Breast epithelium (tissue), 4 donors: ENCODE results near the gene OR52N2. TPM values are rescaled to one million over a fixed set of nuclear protein-coding genes. Genes with fewer than 3 reads are reported as not detected.

Experiments used
- DNase-seq, 2 donors: peaks; one replicate each; pipeline ENCODE4 v3.0.0-alpha.2; 2019; ENCODE audit warnings: low spot score in 2 of 2
- H3K27ac ChIP-seq, 2 donors: fragments of 200-600 bp; sonication (generic) in 1 of 2; one replicate each; pipeline ENCODE4 v1.5.1; 2016 to 2019; ENCODE audit warnings: mild to moderate bottlenecking in 1 of 2
- H3K27me3 ChIP-seq, 2 donors: fragments of 200-600 bp; sonication (generic) in 1 of 2; one replicate each; pipeline versions ENCODE4 v1.5.1 to v1.6.0; 2017 to 2019; ENCODE audit warnings: control low read depth in 1 of 2, mild to moderate bottlenecking in 1 of 2
- H3K36me3 ChIP-seq: fragments of 200-600 bp; one replicate; pipeline ENCODE4 v1.5.1; 2019
- H3K4me1 ChIP-seq, 2 donors: fragments of 200-600 bp; sonication (generic); one replicate each; pipeline ENCODE4 v1.5.1; 2016 to 2019; ENCODE audit warnings: control low read depth in 1 of 2
- H3K4me3 ChIP-seq, 3 donors: fragments of 200-600 bp; sonication (generic); 1 replicate in 2 of 3; 2 replicates in 1 of 3; pipeline ENCODE4 v1.5.1; 2016 to 2019; ENCODE audit warnings: mild to moderate bottlenecking in 3 of 3, moderate library complexity in 2 of 3
- H3K9me3 ChIP-seq, 2 donors: fragments of 200-600 bp; sonication (generic) in 1 of 2; one replicate each; pipeline ENCODE4 v1.5.1; 2016 to 2019; ENCODE audit warnings: control low read depth in 1 of 2
- CTCF ChIP-seq, 3 donors: fragments of 450-650 bp; IDR thresholded peaks; one replicate each; pipeline ENCODE4 v1.5.1; 2016 to 2017; ENCODE audit warnings: antibody characterized with exemption in 3 of 3, mild to moderate bottlenecking in 3 of 3, moderate library complexity in 3 of 3
- POLR2A ChIP-seq: fragments of 450-650 bp; IDR thresholded peaks from one replicate; pipeline ENCODE4 v1.6.1; 2016; ENCODE audit warnings: antibody characterized with exemption, mild to moderate bottlenecking, moderate library complexity
- POLR2AphosphoS5 ChIP-seq, 3 donors: sonication (generic); formaldehyde crosslinking; IDR thresholded peaks; one replicate each; pipeline ENCODE4 v1.6.1; 2017; ENCODE audit warnings: antibody characterized with exemption in 3 of 3
- intact Hi-C: fragments of 100-400 bp; cut with DNase I; formaldehyde crosslinking; loops from one replicate; pipeline ENCODE4 v1.15.1; 2023; ENCODE audit warnings: low total_unique reads
- total RNA-seq, 3 donors: library from RNA; depleted of rRNA; stranded (reverse); fragments of >200 nt; gene quantifications; one replicate each; pipeline ENCODE4 v1.1.0, GENCODE V29; 2016

OR52N2 gene
- not detected for total RNA-seq

- Histone ChIP-seq H3K27me3 (no peaks in the 10 kb centered on the region), H3K9me3 (peaks cover 0 to 4% of the 10 kb centered on the region in 2 donors), H3K36me3 (no peaks in the 10 kb centered on the region), H3K4me3 (peak within 1 kb of the TSS; percentile 43 to 71 (median 56)), H3K4me1 (no peaks in the 10 kb centered on the region), H3K27ac (peak within 1 kb of the TSS in 1 of 2 donors; percentile 33)
- intact Hi-C loops = no loop called here
- peak; percentile 61 to 64 for DNase-seq
- TF ChIP-seq CTCF (IDR thresholded peaks at IDR 0.05) = peak in 2 of 3 donors; percentile 79 to 86
- TF ChIP-seq POLR2A = no peak
- no peak for TF ChIP-seq POLR2AphosphoS5 (IDR thresholded peaks at IDR 0.05)
These were observed at the start of gene OR52N2 for GRCh38 chr11:5808500-5809121. Gene OR52N2, plus strand, starts transcription at chr11:5808924. Its CDS starts 11,412 bp downstream, at chr11:5820336.

GRCh38 chr11:5767056-5767455, 41.7 kb upstream of the OR52N2 start:
- Histone ChIP-seq H3K4me1 (no peaks in the 10 kb centered on the region), H3K4me3 (no peak overlapping the region), H3K27me3 (no peaks in the 10 kb centered on the region), H3K36me3 (no peaks in the 10 kb centered on the region), H3K27ac (no peak overlapping the region), H3K9me3 (no peaks in the 10 kb centered on the region)
- no peak for DNase-seq
- intact Hi-C loops = no loop called here
- no peak for TF ChIP-seq CTCF (IDR thresholded peaks at IDR 0.05)
- no peak for TF ChIP-seq POLR2A
- TF ChIP-seq POLR2AphosphoS5 (IDR thresholded peaks at IDR 0.05) = no peak

- intact Hi-C loops = no loop called here
- Histone ChIP-seq H3K9me3 (no peaks in the 10 kb centered on the region), H3K4me1 (no peaks in the 10 kb centered on the region), H3K36me3 (no peaks in the 10 kb centered on the region), H3K4me3 (no peak within 1 kb of the TSS), H3K27ac (no peak within 1 kb of the TSS), H3K27me3 (no peaks in the 10 kb centered on the region)
- no peak for TF ChIP-seq POLR2A
- DNase-seq = no peak
These were observed 25.5 kb upstream of the OR52N2 start, which contains the start of gene OR52N5 for GRCh38 chr11:5783255-5783654. Gene OR52N5, minus strand, starts transcription at chr11:5783355. Its CDS starts 4,721 bp downstream, at chr11:5778634.

GRCh38 chr11:5791165-5791564, 17.6 kb upstream of the OR52N2 start, which contains the start of gene OR52N1:
Gene OR52N1, minus strand, starts transcription at chr11:5791265. Its CDS starts 2,449 bp downstream, at chr11:5788816.
- Histone ChIP-seq H3K36me3 (no peaks in the 10 kb centered on the region), H3K4me3 (no peak within 1 kb of the TSS), H3K4me1 (no peaks in the 10 kb centered on the region), H3K27ac (no peak within 1 kb of the TSS), H3K27me3 (no peaks in the 10 kb centered on the region), H3K9me3 (no peaks in the 10 kb centered on the region)
- no peak for TF ChIP-seq CTCF (IDR thresholded peaks at IDR 0.05)
- no peak for TF ChIP-seq POLR2AphosphoS5 (IDR thresholded peaks at IDR 0.05)
- TF ChIP-seq POLR2A = no peak
- intact Hi-C loops = no loop called here
- DNase-seq = no peak

GRCh38 chr11:5796541-5796940, 12.2 kb upstream of the OR52N2 start:
- H3K9me3 ChIP-seq = no peaks in the 10 kb centered on the region
- intact Hi-C loops = no loop called here
- DNase-seq = no peak
- no peak for TF ChIP-seq POLR2AphosphoS5 (IDR thresholded peaks at IDR 0.05)
- no peak for TF ChIP-seq POLR2A
- TF ChIP-seq CTCF (IDR thresholded peaks at IDR 0.05) = no peak
- no peaks in the 10 kb centered on the region for H3K36me3 ChIP-seq
- no peaks in the 10 kb centered on the region for H3K4me1 ChIP-seq
- no peaks in the 10 kb centered on the region for H3K27me3 ChIP-seq
- no peak overlapping the region for H3K4me3 ChIP-seq
- no peak overlapping the region for H3K27ac ChIP-seq
